Erythroblast (primary cell): Measurements from ENCODE around the gene IL1RAPL1.

Experiments
- GATA1 ChIP-seq: IDR thresholded peaks from 2 replicates; pipeline ENCODE4 v1.6.1; 2011; ENCODE audit warnings: low read depth, mild to moderate bottlenecking, control low read depth, low read length, moderate library complexity
- POLR2A ChIP-seq: IDR thresholded peaks from 2 replicates; pipeline ENCODE4 v1.6.1; 2011; ENCODE audit warnings: mild to moderate bottlenecking, low read length

DNA sequence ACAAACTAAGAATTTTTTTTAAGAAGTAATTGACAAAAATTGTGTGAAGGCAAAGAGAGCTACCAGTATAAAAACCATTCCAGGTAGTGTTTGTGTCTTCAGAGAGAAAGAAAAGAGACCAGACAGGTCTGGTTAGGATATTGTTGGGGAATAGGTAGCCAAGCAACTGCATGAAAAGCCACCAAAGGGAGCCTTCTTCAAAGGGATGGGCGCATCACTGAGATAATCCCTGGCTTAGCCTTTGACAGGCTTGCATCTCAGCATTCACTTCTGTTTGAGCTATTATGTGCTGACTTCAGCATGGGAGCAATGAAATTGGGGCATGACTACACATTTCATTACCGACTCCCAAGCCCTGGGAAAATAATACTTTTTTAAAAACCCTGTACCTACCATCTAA, 496.6 kb downstream of the IL1RAPL1 start:
- TF ChIP-seq POLR2A (no peak), GATA1 (no peak)
